H1 (cell line): Measurements from ENCODE around the gene FFAR2. TPM values are rescaled to one million over a fixed set of nuclear protein-coding genes. Genes with fewer than 3 reads are reported as not detected.

Experiments used
- CTCF ChIA-PET: fragments of 300-600 bp; sonication (Branson Sonifier 250); formaldehyde crosslinking; loops from one replicate; lab custom pipeline; 2021; ENCODE audit not compliant: partially characterized antibody; lab: Charles Lee
- POLR2A ChIA-PET: fragments of 300-600 bp; sonication (Branson Sonifier 250); formaldehyde crosslinking; loops from one replicate; lab custom pipeline; 2021; ENCODE audit warnings: inconsistent platforms; ENCODE audit not compliant: partially characterized antibody; lab: Charles Lee
- DNase-seq, 2 experiments: peaks; one replicate each; pipeline versions ENCODE4 v3.0.0 to v3.0.0-alpha.2; 2010 to 2022; ENCODE audit warnings: low spot score in 2 of 2, low read depth in 1 of 2, mixed read lengths in 1 of 2
- FAIRE-seq: peaks from 2 replicates; lab custom pipeline; 2011; peaks lifted over from hg19 to GRCh38; lab: Jason Lieb, UNC
- H2AFZ ChIP-seq: 2 replicates; pipeline ENCODE4 v1.8.1; 2012; ENCODE audit warnings: low read length, inconsistent platforms
- H2AK5ac ChIP-seq: 2 replicates; pipeline ENCODE4 v1.6.1; 2013; ENCODE audit warnings: low read depth, low read length
- H2BK120ac ChIP-seq: replicated peaks from 2 replicates; pipeline ENCODE3; 2013; ENCODE audit warnings: low read depth, low read length, inconsistent platforms
- H2BK12ac ChIP-seq: 2 replicates; pipeline ENCODE4 v1.6.1; 2013; ENCODE audit warnings: low read depth, low read length
- H2BK15ac ChIP-seq: 2 replicates; pipeline ENCODE4 v1.6.1; 2013; ENCODE audit warnings: low read length
- H2BK20ac ChIP-seq: 2 replicates; pipeline ENCODE4 v1.6.1; 2013; ENCODE audit warnings: low read length
- H2BK5ac ChIP-seq: 2 replicates; pipeline ENCODE4 v1.6.1; 2013; ENCODE audit warnings: low read depth, low read length
- H3K14ac ChIP-seq: 2 replicates; pipeline ENCODE4 v1.6.1; 2013; ENCODE audit warnings: inconsistent platforms; ENCODE audit not compliant: insufficient read length
- H3K18ac ChIP-seq: 2 replicates; pipeline ENCODE4 v1.6.1; 2013; ENCODE audit warnings: low read length; ENCODE audit errors: extremely low read depth
- H3K23ac ChIP-seq: 2 replicates; pipeline ENCODE4 v1.6.1; 2013; ENCODE audit warnings: inconsistent platforms; ENCODE audit not compliant: insufficient read length
- H3K23me2 ChIP-seq: 2 replicates; pipeline ENCODE4 v1.6.1; 2013; ENCODE audit warnings: low read depth, low read length
- H3K27ac ChIP-seq: 2 replicates; pipeline ENCODE4 v1.6.1; 2011; ENCODE audit warnings: low read depth, low read length, inconsistent platforms
- H3K27me3 ChIP-seq, 4 experiments: replicated peaks in 1 of 4; 1 replicate in 1 of 4; 2 replicates in 3 of 4; pipeline versions ENCODE4 v1.6.1 to v1.8.1; 2011 to 2013; ENCODE audit warnings: low read length in 3 of 4, mild to moderate bottlenecking in 3 of 4, inconsistent platforms in 2 of 4, mixed read lengths in 2 of 4, moderate library complexity in 1 of 4; ENCODE audit not compliant: control insufficient read depth in 3 of 4, insufficient read depth in 3 of 4; ENCODE audit errors: extremely low read depth in 1 of 4
- H3K36me3 ChIP-seq, 4 experiments: 2 replicates each; pipeline versions ENCODE4 v1.6.1 to v1.8.1; 2011 to 2013; ENCODE audit warnings: mild to moderate bottlenecking in 4 of 4, low read length in 3 of 4, moderate library complexity in 2 of 4, control low read depth in 1 of 4, inconsistent platforms in 1 of 4; ENCODE audit not compliant: insufficient read depth in 4 of 4, control insufficient read depth in 2 of 4
- H3K4ac ChIP-seq: replicated peaks from 2 replicates; pipeline ENCODE3; 2013; ENCODE audit warnings: low read length, low read depth, mixed read lengths, inconsistent platforms; ENCODE audit not compliant: insufficient read length
- H3K4me1 ChIP-seq, 4 experiments: replicated peaks in 1 of 4; 1 replicate in 1 of 4; 2 replicates in 3 of 4; pipeline versions ENCODE4 v1.6.1 to v1.8.1; 2011 to 2013; ENCODE audit warnings: low read length in 3 of 4, inconsistent platforms in 2 of 4, mixed read lengths in 1 of 4; ENCODE audit not compliant: insufficient read depth in 4 of 4, control insufficient read depth in 3 of 4
- H3K4me2 ChIP-seq, 2 experiments: 2 replicates each; pipeline versions ENCODE4 v1.6.1 to v1.8.1; 2011 to 2013; ENCODE audit warnings: low read depth in 2 of 2, low read length in 2 of 2, control low read depth in 1 of 2, inconsistent platforms in 1 of 2, mild to moderate bottlenecking in 1 of 2; ENCODE audit not compliant: insufficient read depth in 1 of 2
- H3K4me3 ChIP-seq, 4 experiments: fragments of 200-600, 300-600 bp in 1 of 4; sonication (generic), shearing (Covaris generic), sonication (Bioruptor Twin) in 1 of 4; 2 replicates each; pipeline versions ENCODE4 v1.5.1 to v1.8.1; 2011 to 2016; ENCODE audit warnings: low read length in 4 of 4, low read depth in 3 of 4, control low read depth in 2 of 4, inconsistent platforms in 2 of 4, mild to moderate bottlenecking in 2 of 4, mixed read lengths in 1 of 4, moderate library complexity in 1 of 4; ENCODE audit not compliant: insufficient read depth in 2 of 4; ENCODE audit errors: extremely low read depth in 1 of 4
- H3K56ac ChIP-seq: replicated peaks from 2 replicates; pipeline ENCODE3; 2013; ENCODE audit warnings: low read depth, mild to moderate bottlenecking, mixed read lengths, low read length, inconsistent platforms; ENCODE audit not compliant: insufficient read length
- H3K79me1 ChIP-seq: 2 replicates; pipeline ENCODE4 v1.6.1; 2013; ENCODE audit warnings: low read depth, low read length, control low read depth
- H3K79me2 ChIP-seq, 2 experiments: 2 replicates each; pipeline versions ENCODE4 v1.6.1 to v1.8.1; 2012 to 2013; ENCODE audit warnings: low read length in 2 of 2, mild to moderate bottlenecking in 2 of 2, inconsistent platforms in 1 of 2; ENCODE audit not compliant: insufficient read depth in 2 of 2, control insufficient read depth in 1 of 2
- H3K9ac ChIP-seq, 4 experiments: replicated peaks in 1 of 4; 1 replicate in 1 of 4; 2 replicates in 3 of 4; pipeline versions ENCODE4 v1.6.1 to v1.8.1; 2011 to 2013; ENCODE audit warnings: low read depth in 3 of 4, low read length in 3 of 4, control low read depth in 2 of 4, mild to moderate bottlenecking in 2 of 4, moderate library complexity in 2 of 4, inconsistent platforms in 1 of 4; ENCODE audit errors: extremely low read depth in 1 of 4
- H3K9me3 ChIP-seq, 2 experiments: 2 replicates each; pipeline versions ENCODE4 v1.6.1 to v1.8.1; 2012 to 2013; ENCODE audit warnings: mild to moderate bottlenecking in 2 of 2, moderate library complexity in 2 of 2, control low read depth in 1 of 2, inconsistent platforms in 1 of 2, low read depth in 1 of 2, low read length in 1 of 2, mixed read lengths in 1 of 2; ENCODE audit not compliant: insufficient read depth in 2 of 2
- H4K20me1 ChIP-seq, 2 experiments: replicated peaks in 1 of 2; 2 replicates each; pipeline versions ENCODE3 to v1.8.1; 2011 to 2013; ENCODE audit warnings: inconsistent platforms in 2 of 2, low read length in 2 of 2, mild to moderate bottlenecking in 1 of 2; ENCODE audit not compliant: insufficient read depth in 2 of 2, control insufficient read depth in 1 of 2
- H4K5ac ChIP-seq: 2 replicates; pipeline ENCODE4 v1.6.1; 2013; ENCODE audit warnings: low read length, low read depth, mixed read lengths, inconsistent platforms; ENCODE audit not compliant: insufficient read length
- H4K8ac ChIP-seq: 2 replicates; pipeline ENCODE4 v1.8.0; 2013; ENCODE audit warnings: mild to moderate bottlenecking, moderate library complexity, low read length, inconsistent platforms; ENCODE audit not compliant: insufficient read depth; ENCODE audit errors: extremely low read depth
- H4K91ac ChIP-seq: replicated peaks from 2 replicates; pipeline ENCODE3; 2013; ENCODE audit warnings: low read length, mixed read lengths, inconsistent platforms; ENCODE audit not compliant: insufficient read length
- ASH2L ChIP-seq: fragments of 200-600, 300-600 bp; sonication (generic); IDR thresholded peaks from one replicate; pipeline ENCODE4 v1.7.1; 2017; ENCODE audit warnings: low read length
- BACH1 ChIP-seq: IDR thresholded peaks from 2 replicates; pipeline ENCODE4 v1.6.1; 2012; ENCODE audit warnings: low read length, improper control_type of control experiment
- CREB1 ChIP-seq: IDR thresholded peaks from 2 replicates; pipeline ENCODE4 v1.6.1; 2012; ENCODE audit warnings: inconsistent platforms
- FOSL1 ChIP-seq: IDR thresholded peaks from 2 replicates; pipeline ENCODE4 v1.6.1; 2011; ENCODE audit warnings: mild to moderate bottlenecking, low read depth, low read length, moderate library complexity; ENCODE audit not compliant: insufficient read depth
- NRF1 ChIP-seq: IDR thresholded peaks from 2 replicates; pipeline ENCODE4 v1.6.1; 2011; ENCODE audit warnings: mild to moderate bottlenecking, low read depth, low read length, improper control_type of control experiment
- POLR2A ChIP-seq, 2 experiments: IDR thresholded peaks; 1 replicate in 1 of 2; 2 replicates in 1 of 2; pipeline ENCODE4 v1.6.1; 2011; ENCODE audit warnings: low read depth in 2 of 2, low read length in 2 of 2, mild to moderate bottlenecking in 2 of 2; ENCODE audit errors: control extremely low read depth in 1 of 2
- POU5F1 ChIP-seq: IDR thresholded peaks from 2 replicates; pipeline ENCODE4 v1.6.1; 2011; ENCODE audit warnings: low read depth, mild to moderate bottlenecking, low read length, moderate library complexity
- RAD21 ChIP-seq, 2 experiments: IDR thresholded peaks in 1 of 2; conservative IDR thresholded peaks in 1 of 2; 2 replicates each; pipeline ENCODE4 v1.6.1; 2011; ENCODE audit warnings: low read depth in 2 of 2, low read length in 2 of 2, improper control_type of control experiment in 1 of 2, inconsistent platforms in 1 of 2, mild to moderate bottlenecking in 1 of 2, moderate library complexity in 1 of 2
- SIN3A ChIP-seq, 2 experiments: IDR thresholded peaks in 1 of 2; conservative IDR thresholded peaks in 1 of 2; 2 replicates each; pipeline ENCODE4 v1.6.1; 2011 to 2012; ENCODE audit warnings: low read length in 2 of 2, improper control_type of control experiment in 1 of 2, low read depth in 1 of 2, mild to moderate bottlenecking in 1 of 2
- SIRT6 ChIP-seq: IDR thresholded peaks from one replicate; pipeline ENCODE4 v1.7.1; 2012; ENCODE audit warnings: low read length, inconsistent platforms
- SRF ChIP-seq: IDR thresholded peaks from 2 replicates; pipeline ENCODE4 v1.6.1; 2011; ENCODE audit warnings: mild to moderate bottlenecking, low read depth, low read length, moderate library complexity
- SUZ12 ChIP-seq: fragments of 200-600 bp; sonication (generic); IDR thresholded peaks from 2 replicates; pipeline ENCODE4 v1.6.1; 2012; ENCODE audit warnings: mild to moderate bottlenecking, inconsistent platforms, low read length, moderate library complexity, mixed read lengths
- TBP ChIP-seq: IDR thresholded peaks from 2 replicates; pipeline ENCODE4 v1.6.1; 2011; ENCODE audit warnings: low read depth, low read length, improper control_type of control experiment
- TCF12 ChIP-seq: IDR thresholded peaks from 2 replicates; pipeline ENCODE4 v1.6.1; 2011; ENCODE audit warnings: low read depth, mild to moderate bottlenecking, low read length
- WGBS, 2 experiments: shearing (Covaris generic) in 1 of 2; methylation state at CpG; one replicate each; pipeline versions ENCODE4 v1.1.6 to v1.1.7; 2013 to 2015; ENCODE audit warnings: low lambda C conversion rate in 2 of 2, mixed read lengths in 2 of 2, inconsistent platforms in 1 of 2, low coverage in 1 of 2, missing lambda C conversion rate in 1 of 2; ENCODE audit not compliant: insufficient replicate concordance in 2 of 2, insufficient coverage in 1 of 2, insufficient read length in 1 of 2; ENCODE audit errors: extremely low coverage in 1 of 2, missing lambda C conversion rate in 1 of 2; 5-methylcytosine and 5-hydroxymethylcytosine counted together
- polyA plus RNA-seq, 7 experiments: library from polyadenylated mRNA; depleted of rRNA in 3 of 7; stranded (reverse) in 5 of 7; unstranded in 2 of 7; fragments of >200 nt in 5 of 7; fragments of 200-250 nt in 2 of 7; gene quantifications; 1 replicate in 5 of 7; 2 replicates in 1 of 7; 4 replicates in 1 of 7; pipeline versions ENCODE4 v1.2.1 to v1.2.3, GENCODE V29; 2011 to 2013; ENCODE audit warnings: missing spikeins in 2 of 7, mixed read lengths in 2 of 7
- total RNA-seq: library from RNA; stranded (reverse); fragmentation: NEBNext Ultra II Directional; extraction: Animal tissue kit (Norgen Biotek cat#: 25700); gene quantifications from 2 replicates; pipeline ENCODE4 v1.2.1, GENCODE V29; 2021

FFAR2 gene
- total and polyA plus RNA-seq, 2 of the 8 experiments (the other 6 are each of a cell fraction or from before 2014, with no cell fraction given) = not detected

- no peak for FAIRE-seq
- ChIA-PET CTCF (interaction anchor here (0.7 to 1.8 kb wide), 5 partner anchors 10 to 46 kb away, joined by 3 to 4 read pairs (median 4); no protein-coding TSS in a partner anchor), POLR2A (interaction anchor here (1.1 kb wide), 1 partner anchor 26 kb away, joined by 3 read pairs; no protein-coding TSS in a partner anchor)
- Histone ChIP-seq H3K56ac (no peak overlapping the region), H3K27ac (no peak overlapping the region), H3K18ac (no peak overlapping the region), H3K36me3 (no peaks in the 10 kb centered on the region), H3K23ac (no peak overlapping the region), H2BK5ac (no peak overlapping the region), H2BK120ac (no peak overlapping the region), H3K23me2 (no peaks in the 10 kb centered on the region), H3K9me3 (no peaks in the 10 kb centered on the region), H3K4me1 (peaks cover 0 to 4% (median 0%) of the 10 kb centered on the region in 4 experiments; a peak in 1 of 7 replicates), H2AK5ac (no peak overlapping the region), H3K27me3 (peaks cover 0 to 5% (median 0%) of the 10 kb centered on the region in 4 experiments; a peak in 3 of 7 replicates), H3K9ac (no peak overlapping the region), H4K5ac (no peak overlapping the region), H3K4me3 (no peak overlapping the region), H2BK20ac (no peak overlapping the region), H4K20me1 (no peaks in the 10 kb centered on the region), H2AFZ (no peak overlapping the region), H3K79me1 (no peaks in the 10 kb centered on the region), H4K91ac (no peak overlapping the region), H4K8ac (peak overlapping the region; percentile 65), H3K79me2 (no peaks in the 10 kb centered on the region), H2BK15ac (no peak overlapping the region), H3K4ac (no peak overlapping the region), H2BK12ac (0 out of 2 replicates have a peak overlapping the region, but pooled peaks have one; percentile 9), H3K14ac (no peak overlapping the region), H3K4me2 (no peak overlapping the region)
- no peak for DNase-seq
- WGBS, 2 experiments = 87% methylated on average over 27 of the region's 27 CpGs; no CpG with 5 or more reads in 1 of the 2 experiments
- TF ChIP-seq TCF12 (no peak), BACH1 (no peak), SIRT6 (no peak), POLR2A (IDR thresholded peaks at IDR 0.05; ENCODE audit: control extremely low read depth in 1 of 2, low read depth in 2 of 2, low read length in 2 of 2) (no peak), SUZ12 (no peak), NRF1 (no peak), RAD21 (IDR thresholded peaks at IDR 0.05 in 1 of 2, conservative IDR thresholded peaks at IDR 0.05 in 1 of 2; ENCODE audit: low read depth in 2 of 2, low read length in 2 of 2) (no peak), POU5F1 (no peak), ASH2L (no peak), TBP (no peak), SIN3A (conservative IDR thresholded peaks at IDR 0.05 in 1 of 2, IDR thresholded peaks at IDR 0.05 in 1 of 2; ENCODE audit: low read depth in 1 of 2, low read length in 2 of 2) (no peak), FOSL1 (no peak), CREB1 (no peak), SRF (no peak)
Measured at GRCh38 chr19:35449359-35450043, 1.4 kb downstream of the FFAR2 start.
